Memory B cell (primary cell): ENCODE data around the gene AGO4.
A peak's percentile ranks its signal among the peaks of the same experiment; 100 is the strongest.
"Not testable (repeated sequence)": the region's sequence is repeated elsewhere in the genome, so short reads cannot be mapped to it uniquely, and the experiment has no call there.

Experiments used
- ATAC-seq: fragments of 150-1000 bp; cut with Tn5 transposase; 2 replicates; pipeline ENCODE4 v1.10.0; 2021; ENCODE audit warnings: low read depth, mild to moderate bottlenecking, moderate library complexity
- DNase-seq, 2 donors: peaks; one replicate each; pipeline ENCODE4 v3.0.0; 2022; ENCODE audit warnings: low spot score in 2 of 2
- H3K27ac Mint-ChIP-seq: one replicate; pipeline ENCODE4 v1.8.0; 2022; ENCODE audit warnings: mild to moderate bottlenecking, moderate library complexity, mixed read lengths
- H3K27me3 Mint-ChIP-seq: one replicate; pipeline ENCODE4 v1.8.0; 2022; ENCODE audit warnings: mixed read lengths
- H3K36me3 Mint-ChIP-seq: one replicate; pipeline ENCODE4 v1.8.0; 2022; ENCODE audit warnings: mild to moderate bottlenecking, mixed read lengths
- H3K4me1 Mint-ChIP-seq: one replicate; pipeline ENCODE4 v1.8.0; 2022; ENCODE audit warnings: mixed read lengths
- H3K4me3 Mint-ChIP-seq: one replicate; pipeline ENCODE4 v1.8.0; 2022; ENCODE audit warnings: mild to moderate bottlenecking, moderate library complexity, mixed read lengths
- H3K9me3 Mint-ChIP-seq: one replicate; pipeline ENCODE4 v1.8.0; 2022; ENCODE audit warnings: mixed read lengths

AGO4 gene

DNA sequence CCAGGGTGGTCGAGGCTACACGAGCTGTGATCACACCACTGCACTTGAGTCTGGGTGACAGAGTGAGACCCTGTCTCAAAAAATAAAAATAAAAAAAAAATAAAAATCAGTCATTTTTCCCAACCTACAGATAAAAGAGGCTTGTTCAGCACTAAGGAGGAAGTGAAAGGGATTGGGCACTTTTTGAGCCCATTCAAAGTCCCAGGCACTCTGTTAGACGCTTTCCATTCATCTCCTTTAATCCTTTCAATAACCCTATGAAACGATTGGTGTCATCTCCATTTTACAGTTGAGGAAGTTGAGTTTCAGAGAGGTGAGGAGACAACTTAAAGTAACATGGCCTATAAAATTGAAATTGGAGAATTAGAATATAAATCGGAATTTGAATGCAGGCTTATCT lies 10.4 kb upstream of the AGO4 start:
- no peaks in the 10 kb centered on the region for H3K36me3 Mint-ChIP-seq
- no peak for DNase-seq
- peak overlapping the region; percentile 53 for H3K4me3 Mint-ChIP-seq
- H3K9me3 Mint-ChIP-seq, result no peaks in the 10 kb centered on the region
- peaks cover 15% of the 10 kb centered on the region for H3K4me1 Mint-ChIP-seq
- H3K27ac Mint-ChIP-seq, result peak overlapping the region; percentile 60
- H3K27me3 Mint-ChIP-seq, result no peaks in the 10 kb centered on the region
- ATAC-seq, result peak; percentile 41

GRCh38 chr1:35798019-35798418 lies 9.8 kb upstream of the AGO4 start:
- H3K4me3 Mint-ChIP-seq, result peak overlapping the region; percentile 39
- H3K36me3 Mint-ChIP-seq, H3K27me3 Mint-ChIP-seq, DNase-seq, H3K9me3 Mint-ChIP-seq, H3K27ac Mint-ChIP-seq: not testable (repeated sequence)
- peak; percentile 73 for ATAC-seq
- peaks cover 15% of the 10 kb centered on the region for H3K4me1 Mint-ChIP-seq

- H3K4me1 Mint-ChIP-seq, result peaks cover 19% of the 10 kb centered on the region
- not testable (repeated sequence) for H3K27ac Mint-ChIP-seq, H3K9me3 Mint-ChIP-seq, H3K27me3 Mint-ChIP-seq, H3K4me3 Mint-ChIP-seq, DNase-seq, ATAC-seq, H3K36me3 Mint-ChIP-seq
Observed at GRCh38 chr1:35800167-35800887, 7.5 kb upstream of the AGO4 start.

- peaks cover 1% of the 10 kb centered on the region for H3K36me3 Mint-ChIP-seq
- ATAC-seq (peak; percentile 36), DNase-seq (peak in 1 of 2 donors; percentile 35)
- H3K27me3 Mint-ChIP-seq, result no peaks in the 10 kb centered on the region
- H3K27ac Mint-ChIP-seq, result peak overlapping the region; percentile 73
- H3K9me3 Mint-ChIP-seq, result no peaks in the 10 kb centered on the region
- H3K4me1 Mint-ChIP-seq, result peaks cover 21% of the 10 kb centered on the region
- H3K4me3 Mint-ChIP-seq, result peak overlapping the region; percentile 86
Observed at GRCh38 chr1:35808450-35809113, 766 bp downstream of the AGO4 start.

DNA sequence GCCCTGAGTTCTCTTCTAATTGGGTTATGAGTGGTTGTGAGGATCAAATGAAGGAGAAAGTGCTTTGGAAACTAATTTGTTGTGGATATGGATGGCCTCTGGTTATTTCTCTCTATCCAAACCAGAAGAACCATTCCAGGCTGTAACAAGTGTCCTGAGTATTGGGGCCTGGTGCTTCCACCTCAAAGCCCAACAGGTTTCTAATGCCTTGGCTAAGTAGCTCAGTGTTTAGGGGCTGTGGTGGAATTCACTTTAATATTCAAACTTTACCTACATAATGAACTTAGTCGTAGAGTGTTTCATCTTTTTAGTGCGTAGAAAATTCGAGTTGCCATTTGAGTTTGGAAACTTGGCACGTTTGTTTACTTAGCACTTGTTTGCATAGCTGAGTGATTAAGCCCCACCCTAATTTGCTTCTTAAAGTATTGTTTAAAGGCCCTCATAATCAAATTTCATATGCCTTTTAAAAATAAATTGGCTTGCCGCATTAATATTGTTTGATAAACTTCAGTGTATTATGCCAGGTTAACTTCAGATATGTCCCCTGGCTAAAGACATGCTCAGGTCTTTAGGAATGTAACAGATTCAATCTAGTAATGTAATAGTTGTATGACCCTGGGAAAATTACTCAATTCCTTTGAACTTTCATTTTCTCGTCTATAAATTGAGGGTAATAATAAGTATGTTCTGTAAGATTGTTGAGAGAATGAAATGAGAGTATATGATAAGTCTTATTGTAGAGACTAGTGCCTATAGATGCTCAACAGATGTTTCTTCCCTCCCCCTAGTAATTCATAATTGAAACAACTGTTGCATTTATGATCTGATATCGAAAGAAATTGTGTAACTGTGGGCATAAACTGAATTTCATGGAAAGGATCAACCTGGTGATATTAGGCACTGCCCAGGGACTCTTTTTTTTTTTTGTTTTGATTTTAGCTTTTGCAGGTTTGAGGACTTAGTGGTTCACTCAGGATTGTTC lies 1.6 kb downstream of the AGO4 start:
- peaks cover 24% of the 10 kb centered on the region for H3K4me1 Mint-ChIP-seq
- ATAC-seq, result no peak

DNA sequence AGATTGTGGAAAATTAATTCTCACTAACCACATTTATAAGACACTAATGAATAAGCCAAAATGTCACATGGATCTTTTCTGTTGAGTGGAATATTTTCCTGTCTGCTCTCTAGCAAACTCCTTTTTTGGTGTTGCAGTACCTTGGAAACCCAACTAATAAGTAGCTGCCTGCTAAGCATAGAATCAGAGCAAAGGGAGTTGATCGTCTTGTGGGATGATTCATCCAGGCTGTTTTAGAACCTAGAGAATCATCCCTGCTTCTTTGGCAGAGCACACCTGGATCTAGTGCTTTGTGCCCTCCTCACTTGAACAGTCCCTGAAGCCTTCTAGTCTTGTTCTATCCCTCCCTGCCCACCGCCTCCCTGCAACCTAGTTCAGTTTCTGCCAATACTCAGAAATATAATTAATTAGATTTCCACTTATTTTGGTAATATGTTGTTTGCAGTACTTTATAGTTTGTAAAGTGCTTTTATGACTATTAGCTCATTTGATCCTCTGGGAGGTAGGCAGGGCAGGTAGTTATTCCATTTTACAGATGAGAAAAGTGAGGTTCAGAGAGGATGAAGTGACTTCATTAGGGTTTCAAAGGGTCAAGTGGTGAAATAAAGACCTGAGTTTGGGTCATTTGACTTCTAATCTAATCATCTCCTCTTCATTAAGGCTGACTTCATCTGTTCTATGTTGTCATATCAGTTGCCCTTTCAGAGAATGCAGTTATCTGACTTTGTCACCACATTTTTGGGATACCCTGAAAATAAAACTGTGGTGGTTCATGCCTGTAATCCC lies 2.5 kb downstream of the AGO4 start:
- no peak overlapping the region for H3K27ac Mint-ChIP-seq
- no peak for DNase-seq
- H3K27me3 Mint-ChIP-seq, result no peaks in the 10 kb centered on the region
- peak overlapping the region; percentile 25 for H3K4me3 Mint-ChIP-seq
- H3K9me3 Mint-ChIP-seq, result no peaks in the 10 kb centered on the region
- H3K4me1 Mint-ChIP-seq, result peaks cover 21% of the 10 kb centered on the region
- H3K36me3 Mint-ChIP-seq, result peaks cover 2% of the 10 kb centered on the region
- ATAC-seq, result no peak

More for the DNA sequence above, 1.6 kb downstream of the AGO4 start:
- Mint-ChIP-seq H3K36me3 (peaks cover 2% of the 10 kb centered on the region), H3K9me3 (no peaks in the 10 kb centered on the region), H3K27ac (peak overlapping the region; percentile 73), H3K27me3 (no peaks in the 10 kb centered on the region), H3K4me3 (peak overlapping the region; percentile 86)
- DNase-seq, result no peak

DNA sequence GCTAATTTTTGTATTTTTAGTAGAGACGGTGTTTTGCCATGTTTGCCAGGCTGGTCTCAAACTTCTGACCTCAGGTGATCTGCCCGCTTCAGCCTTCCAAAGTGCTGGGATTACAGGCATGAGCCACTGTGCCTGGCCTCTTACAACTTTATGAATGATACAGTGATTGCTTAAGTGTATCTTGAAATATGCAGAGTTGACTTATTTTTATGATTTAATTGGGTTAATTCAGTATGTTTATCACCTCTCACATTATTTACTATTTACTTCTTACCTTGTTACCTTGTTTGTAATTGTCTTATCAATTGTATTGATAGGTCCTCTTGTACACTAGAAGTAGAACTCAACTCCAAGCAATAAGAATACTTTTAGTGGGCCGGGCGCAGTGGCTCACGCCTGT lies 4.9 kb downstream of the AGO4 start:
- not testable (repeated sequence) for H3K4me3 Mint-ChIP-seq, H3K27me3 Mint-ChIP-seq, H3K36me3 Mint-ChIP-seq, ATAC-seq, H3K27ac Mint-ChIP-seq, H3K9me3 Mint-ChIP-seq, DNase-seq
- peaks cover 18% of the 10 kb centered on the region for H3K4me1 Mint-ChIP-seq

GRCh38 chr1:35825255-35825654 lies 17.4 kb downstream of the AGO4 start:
- no peaks in the 10 kb centered on the region for H3K9me3 Mint-ChIP-seq
- H3K36me3 Mint-ChIP-seq, result peaks cover 13% of the 10 kb centered on the region
- no peak overlapping the region for H3K27ac Mint-ChIP-seq
- no peak for ATAC-seq
- H3K27me3 Mint-ChIP-seq, result no peaks in the 10 kb centered on the region
- no peaks in the 10 kb centered on the region for H3K4me1 Mint-ChIP-seq
- no peak overlapping the region for H3K4me3 Mint-ChIP-seq
- DNase-seq, result no peak

DNA sequence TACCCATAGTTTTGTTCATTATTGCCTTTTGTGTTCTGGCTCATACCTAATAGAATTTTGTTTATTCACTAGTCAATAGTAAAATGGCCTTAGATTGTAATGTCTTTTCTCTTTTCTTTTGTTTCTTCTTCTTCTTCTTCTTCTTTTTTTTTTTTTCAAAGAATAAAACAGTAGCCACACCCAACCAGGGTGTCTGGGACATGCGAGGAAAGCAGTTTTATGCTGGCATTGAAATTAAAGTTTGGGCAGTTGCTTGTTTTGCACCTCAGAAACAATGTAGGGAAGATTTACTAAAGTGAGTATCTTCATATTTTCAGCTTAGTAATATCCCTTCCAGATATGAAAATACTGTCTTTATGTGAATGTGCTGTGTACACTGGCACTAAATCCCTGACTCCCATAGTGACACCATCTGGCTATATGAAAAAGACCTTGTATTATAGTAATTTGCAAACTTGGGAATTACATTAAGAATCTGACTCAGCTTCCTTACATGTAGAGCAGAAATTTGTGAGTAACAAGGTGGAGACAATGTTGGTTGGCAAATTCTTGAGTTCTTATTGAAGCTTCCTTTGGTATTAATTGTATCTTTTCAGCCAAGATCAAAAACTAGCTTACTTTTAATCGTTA lies 24.6 kb downstream of the AGO4 start:
- ATAC-seq (no peak), DNase-seq (no peak)
- peaks cover 30% of the 10 kb centered on the region for H3K36me3 Mint-ChIP-seq
- no peak overlapping the region for H3K4me3 Mint-ChIP-seq
- H3K27ac Mint-ChIP-seq, result no peak overlapping the region
- H3K4me1 Mint-ChIP-seq, result no peaks in the 10 kb centered on the region
- H3K9me3 Mint-ChIP-seq, result no peaks in the 10 kb centered on the region
- no peaks in the 10 kb centered on the region for H3K27me3 Mint-ChIP-seq

DNA sequence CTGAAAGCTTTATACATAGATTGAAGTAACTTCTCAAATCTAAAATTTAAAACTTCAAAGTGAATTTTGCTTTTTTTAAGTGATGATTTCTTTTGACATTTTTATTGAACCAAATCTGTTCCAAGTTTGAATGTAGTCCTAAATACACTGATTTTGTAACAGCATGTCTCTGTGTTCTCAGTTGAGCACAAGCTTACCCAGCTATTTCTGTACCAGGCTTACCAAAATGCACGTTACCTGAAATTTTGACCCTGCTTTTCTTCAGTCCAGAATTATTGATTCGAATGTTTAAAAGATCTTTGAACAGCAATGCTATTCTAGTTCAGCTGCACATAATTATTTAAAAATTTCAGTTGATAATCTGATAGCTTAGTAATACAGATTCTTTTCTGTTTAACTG lies 25.6 kb downstream of the AGO4 start:
- H3K9me3 Mint-ChIP-seq, result no peaks in the 10 kb centered on the region
- H3K27ac Mint-ChIP-seq, result no peak overlapping the region
- H3K27me3 Mint-ChIP-seq, result no peaks in the 10 kb centered on the region
- no peak for ATAC-seq
- DNase-seq, result no peak
- peaks cover 31% of the 10 kb centered on the region for H3K36me3 Mint-ChIP-seq
- no peaks in the 10 kb centered on the region for H3K4me1 Mint-ChIP-seq
- H3K4me3 Mint-ChIP-seq, result no peak overlapping the region

DNA sequence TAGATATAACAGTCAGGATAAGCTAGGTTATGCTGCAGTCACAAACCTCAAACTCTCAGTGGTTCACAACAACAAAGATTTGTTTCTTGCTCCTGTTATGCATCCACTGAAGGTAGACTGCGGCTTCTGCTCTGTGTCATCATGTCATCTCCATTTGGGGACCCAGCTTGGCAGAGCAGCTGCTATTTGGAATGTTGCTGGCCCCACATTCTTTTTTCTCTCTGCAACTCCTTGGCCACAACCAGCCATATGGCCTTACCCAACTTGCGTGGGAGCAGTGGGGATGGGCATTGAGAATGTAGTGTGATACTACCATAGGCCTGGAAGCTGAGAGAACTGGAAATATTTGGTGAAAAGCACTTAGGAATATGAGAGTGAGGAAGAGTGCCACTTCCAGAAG lies 26.4 kb downstream of the AGO4 start:
- peaks cover 33% of the 10 kb centered on the region for H3K36me3 Mint-ChIP-seq
- no peak for ATAC-seq
- no peak overlapping the region for H3K4me3 Mint-ChIP-seq

GRCh38 chr1:35835398-35835797 lies 27.6 kb downstream of the AGO4 start:
- Mint-ChIP-seq H3K4me1 (no peaks in the 10 kb centered on the region), H3K4me3 (no peak overlapping the region), H3K9me3 (no peaks in the 10 kb centered on the region), H3K27ac (no peak overlapping the region), H3K36me3 (peaks cover 33% of the 10 kb centered on the region), H3K27me3 (no peaks in the 10 kb centered on the region)
- DNase-seq, result no peak
- no peak for ATAC-seq

More for the DNA sequence above, 26.4 kb downstream of the AGO4 start:
- Mint-ChIP-seq H3K27ac (no peak overlapping the region), H3K4me1 (no peaks in the 10 kb centered on the region), H3K27me3 (no peaks in the 10 kb centered on the region), H3K9me3 (no peaks in the 10 kb centered on the region)
- DNase-seq, result no peak

DNA sequence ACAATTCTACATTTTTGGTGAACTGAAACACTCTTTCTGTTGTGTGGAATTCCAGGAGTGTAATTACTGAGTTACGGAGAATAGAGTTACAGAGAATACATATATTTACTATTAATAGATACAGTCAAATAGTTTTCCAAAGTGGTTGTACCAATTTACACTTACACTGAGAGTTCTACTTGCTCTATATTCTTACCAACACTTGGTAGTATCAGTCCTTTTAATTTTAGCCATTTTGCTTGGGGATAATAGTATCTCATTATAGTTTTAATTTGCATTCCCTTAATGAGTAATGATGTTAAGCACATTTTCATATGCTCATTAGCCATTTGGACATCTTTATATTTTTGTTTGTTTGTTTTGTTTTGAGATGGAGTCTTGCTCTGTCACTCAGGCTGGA lies 28.9 kb downstream of the AGO4 start:
- Mint-ChIP-seq H3K27ac (no peak overlapping the region), H3K4me1 (no peaks in the 10 kb centered on the region), H3K27me3 (no peaks in the 10 kb centered on the region), H3K9me3 (no peaks in the 10 kb centered on the region), H3K36me3 (peaks cover 31% of the 10 kb centered on the region), H3K4me3 (no peak overlapping the region)
- ATAC-seq (no peak), DNase-seq (no peak)
